SH-SY5Y (cell line): Measurements from ENCODE around the gene LTB4R2.

Experiments used
- GATA2 ChIP-seq: IDR thresholded peaks from 2 replicates; pipeline ENCODE4 v1.6.1; 2011; ENCODE audit warnings: mild to moderate bottlenecking, low read depth, low read length
- GATA3 ChIP-seq: IDR thresholded peaks from 2 replicates; pipeline ENCODE4 v1.6.1; 2011; ENCODE audit warnings: low read depth, mild to moderate bottlenecking, low read length, moderate library complexity

The LTB4R2 gene

GRCh38 chr14:24314377-24315193 is 4.6 kb downstream of the LTB4R2 start:
- TF ChIP-seq GATA3 = no peak
- TF ChIP-seq GATA2 = no peak

- TF ChIP-seq GATA3 (no peak), GATA2 (no peak)
Observed at GRCh38 chr14:24315243-24315806, 5.4 kb downstream of the LTB4R2 start.

GRCh38 chr14:24315807-24316596 is 6.1 kb downstream of the LTB4R2 start:
- no peak for TF ChIP-seq GATA2
- TF ChIP-seq GATA3 = no peak

- TF ChIP-seq GATA2 = no peak
- TF ChIP-seq GATA3 = no peak
Observed at GRCh38 chr14:24316597-24316950, 6.6 kb downstream of the LTB4R2 start.

GRCh38 chr14:24317141-24317928 is 7.4 kb downstream of the LTB4R2 start:
- no peak for TF ChIP-seq GATA3
- no peak for TF ChIP-seq GATA2

- TF ChIP-seq GATA2 (no peak), GATA3 (no peak)
Observed at GRCh38 chr14:24321212-24321975, 11.5 kb downstream of the LTB4R2 start.

- TF ChIP-seq GATA2 = no peak
- TF ChIP-seq GATA3 = no peak
Observed at GRCh38 chr14:24322672-24323071, 12.7 kb downstream of the LTB4R2 start.

GRCh38 chr14:24323341-24323740 is 13.4 kb downstream of the LTB4R2 start:
- TF ChIP-seq GATA2 (no peak), GATA3 (no peak)

- TF ChIP-seq GATA2 (no peak), GATA3 (no peak)
Observed at GRCh38 chr14:24324024-24324423, 14.1 kb downstream of the LTB4R2 start.

GRCh38 chr14:24325041-24325530 is 15.1 kb downstream of the LTB4R2 start:
- TF ChIP-seq GATA3 = no peak
- TF ChIP-seq GATA2 = no peak

- TF ChIP-seq GATA3 (no peak), GATA2 (no peak)
Observed at GRCh38 chr14:24325963-24326362, 16.0 kb downstream of the LTB4R2 start.

- no peak for TF ChIP-seq GATA2
- TF ChIP-seq GATA3 = no peak
Observed at GRCh38 chr14:24327303-24327702, 17.4 kb downstream of the LTB4R2 start.

- TF ChIP-seq GATA3 = no peak
- no peak for TF ChIP-seq GATA2
Observed at GRCh38 chr14:24329073-24329663, 19.2 kb downstream of the LTB4R2 start.
